Stimulated activated CD8-positive, alpha-beta memory T cell treated with anti-CD3 and anti-CD28 coated beads, Interleukin-4, amount 100 ng/mL, for 24 hours (primary cell): Measurements from ENCODE around the gene RPL23.

Source experiments
- DNase-seq: peaks from one replicate; pipeline ENCODE4 v3.0.0-alpha.2; 2020; ENCODE audit warnings: low read depth

Gene RPL23

GRCh38 chr17:38853292-38854219, at the start of gene RPL23:
RPL23 (minus strand) TSS chr17:38853721; CDS start chr17:38853710, 11 bp downstream.
- DNase-seq = peak; percentile 85

DNA sequence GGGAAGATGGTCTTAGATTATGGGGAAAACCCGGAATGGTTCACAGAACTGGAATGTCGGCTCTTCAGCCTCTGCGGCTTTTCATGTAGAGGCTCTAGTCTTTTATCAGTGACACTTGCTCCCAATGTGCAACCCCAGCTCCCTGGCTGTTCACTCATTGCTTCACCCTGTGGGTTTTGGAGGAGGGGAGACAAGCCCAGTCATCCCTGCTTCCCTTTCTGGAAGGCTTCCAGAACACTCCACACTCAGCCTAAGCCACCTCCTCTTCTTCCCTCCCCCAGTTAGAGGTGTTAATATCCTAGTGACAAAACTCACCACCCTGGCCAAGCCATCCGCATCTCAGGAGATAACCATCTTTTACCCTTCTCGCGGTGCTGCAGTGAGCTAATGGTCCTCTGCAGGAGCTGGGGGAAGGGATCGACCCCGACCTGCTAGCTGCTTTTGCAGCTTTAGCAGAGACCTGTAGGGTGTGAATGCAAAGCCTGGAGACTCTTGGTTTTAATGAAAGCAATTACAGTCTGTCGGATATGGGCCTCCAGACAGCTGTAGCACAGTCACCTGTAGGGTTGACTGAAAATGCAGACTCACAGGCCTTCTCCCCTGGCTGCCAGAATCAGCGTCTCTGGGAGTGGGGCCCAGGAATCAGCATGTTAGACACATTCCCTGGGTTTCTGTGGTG, 47.6 kb upstream of the RPL23 start:
- DNase-seq = peak; percentile 26

GRCh38 chr17:38899421-38899820, 45.9 kb upstream of the RPL23 start:
- no peak for DNase-seq

DNA sequence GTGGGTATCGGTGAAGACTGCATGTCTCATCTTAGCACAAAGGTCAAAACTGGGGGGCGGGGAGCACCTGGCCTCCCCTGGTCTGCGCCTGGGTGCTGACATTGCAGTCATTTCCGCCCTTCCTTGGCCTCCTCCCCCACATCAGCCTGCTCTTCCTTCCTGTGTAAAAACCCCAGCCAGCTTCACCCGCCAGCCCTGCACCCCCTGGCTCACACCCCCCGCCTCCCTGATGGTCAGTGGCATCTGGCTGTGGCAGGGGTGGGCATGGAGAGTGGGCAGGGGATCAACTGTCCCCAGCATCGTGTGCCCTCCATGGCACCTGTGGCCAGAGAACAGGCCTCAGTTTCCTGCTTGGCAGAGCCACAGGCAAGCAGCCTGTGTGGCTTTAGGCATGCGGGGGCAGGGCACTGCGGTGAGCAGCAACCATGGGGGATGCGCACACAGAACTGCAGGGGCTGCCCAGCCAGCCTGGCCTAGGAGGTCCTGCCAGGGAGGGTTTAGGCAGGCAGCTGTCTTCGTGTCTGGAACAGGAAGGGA, 45.4 kb upstream of the RPL23 start:
- peak; percentile 87 for DNase-seq

GRCh38 chr17:38898291-38898679, 44.8 kb upstream of the RPL23 start:
- no peak for DNase-seq

DNA sequence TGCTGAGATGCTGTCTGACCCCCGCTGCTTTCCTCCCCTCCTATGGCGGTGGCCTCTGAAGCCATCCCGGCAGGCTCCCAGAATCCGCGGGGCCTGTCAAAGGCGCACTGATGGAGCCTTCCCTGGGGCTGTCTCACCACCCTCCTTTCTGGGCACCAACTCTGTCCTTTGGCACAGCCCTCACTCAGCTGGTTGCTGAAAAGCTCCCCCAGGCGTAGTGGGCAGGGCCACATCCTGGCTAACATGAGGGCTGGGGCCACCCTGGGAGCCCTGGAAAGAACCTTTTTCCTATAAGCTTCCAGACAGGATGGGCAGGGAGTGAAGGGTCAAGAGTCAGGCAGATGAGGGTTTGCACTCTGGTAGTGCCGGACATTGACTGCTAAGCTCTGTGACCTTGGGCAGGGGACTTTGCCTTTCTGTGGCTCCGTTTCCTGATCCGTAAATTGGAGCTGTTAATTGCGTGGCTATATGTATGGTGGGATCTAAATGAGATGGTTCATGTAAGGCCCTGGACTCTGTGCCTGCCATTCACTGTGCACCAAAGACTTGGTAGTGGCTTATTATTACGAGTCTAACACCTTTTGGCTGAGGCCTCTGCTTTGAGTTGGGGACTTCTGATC, 44.3 kb upstream of the RPL23 start:
- no peak for DNase-seq

GRCh38 chr17:38897176-38897575, 43.7 kb upstream of the RPL23 start:
- DNase-seq = no peak

GRCh38 chr17:38896346-38896954, 42.9 kb upstream of the RPL23 start:
- DNase-seq = no peak

DNA sequence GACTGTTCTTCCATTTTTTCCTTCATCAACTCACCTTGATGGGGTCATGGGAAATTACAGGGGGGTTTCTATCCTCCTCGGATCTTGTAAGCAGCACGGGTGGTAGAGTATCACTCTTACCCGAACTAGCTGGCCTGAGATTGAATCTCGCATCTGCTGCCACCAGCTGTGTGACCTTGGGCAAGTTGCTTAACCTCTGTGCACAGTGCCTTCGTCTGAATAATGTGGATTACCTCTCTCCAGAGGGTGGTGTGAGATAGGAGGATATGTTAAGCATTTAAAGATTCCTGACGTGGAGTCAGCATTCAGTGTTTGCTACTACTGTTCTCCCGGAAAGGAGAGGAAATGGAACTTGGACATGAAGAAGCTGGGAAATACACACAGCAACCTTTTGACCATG, 40.8 kb upstream of the RPL23 start:
- no peak for DNase-seq

- peak; percentile 48 for DNase-seq
Measured at GRCh38 chr17:38893607-38894006, 40.1 kb upstream of the RPL23 start.

DNA sequence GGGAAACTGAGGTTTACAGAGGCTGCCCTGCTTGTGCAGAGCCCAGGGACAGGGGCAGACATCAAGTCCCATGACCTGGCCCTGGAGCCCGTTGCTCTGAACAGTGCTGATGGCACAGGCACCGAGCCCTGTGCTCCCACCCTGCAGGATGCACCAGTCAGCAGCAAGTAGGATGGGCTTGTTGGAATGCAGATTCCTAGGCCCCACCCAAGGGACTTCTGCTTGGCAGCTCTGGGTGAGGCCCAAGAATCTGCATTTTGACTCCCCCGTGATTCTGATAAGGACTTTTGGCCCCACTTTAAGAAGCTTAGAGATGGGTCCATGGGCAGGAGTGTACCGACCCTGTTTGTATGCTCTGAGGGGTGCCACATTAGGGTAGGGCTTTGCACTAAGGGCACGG, 39.6 kb upstream of the RPL23 start:
- DNase-seq = no peak

DNA sequence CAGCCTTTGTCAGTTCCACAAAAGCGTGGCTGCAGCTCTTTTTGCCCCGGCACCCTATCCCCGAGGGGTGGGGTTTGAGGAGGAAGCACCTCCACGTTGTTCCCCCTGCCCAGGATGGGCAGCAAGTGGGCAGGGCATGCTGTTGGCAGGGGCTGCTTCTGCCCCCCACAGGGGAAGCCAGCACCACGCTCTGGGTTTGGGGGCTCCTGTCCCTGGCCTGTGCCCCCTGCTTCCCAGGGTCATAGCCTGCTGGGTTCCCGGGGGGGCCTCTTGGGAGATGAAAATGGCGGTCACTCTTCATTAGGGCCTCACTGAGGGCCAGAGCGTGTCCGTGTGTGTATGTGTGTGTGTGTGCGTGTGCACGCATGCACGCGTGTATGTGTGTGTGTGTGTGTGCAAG, 39.1 kb upstream of the RPL23 start:
- DNase-seq = no peak

DNA sequence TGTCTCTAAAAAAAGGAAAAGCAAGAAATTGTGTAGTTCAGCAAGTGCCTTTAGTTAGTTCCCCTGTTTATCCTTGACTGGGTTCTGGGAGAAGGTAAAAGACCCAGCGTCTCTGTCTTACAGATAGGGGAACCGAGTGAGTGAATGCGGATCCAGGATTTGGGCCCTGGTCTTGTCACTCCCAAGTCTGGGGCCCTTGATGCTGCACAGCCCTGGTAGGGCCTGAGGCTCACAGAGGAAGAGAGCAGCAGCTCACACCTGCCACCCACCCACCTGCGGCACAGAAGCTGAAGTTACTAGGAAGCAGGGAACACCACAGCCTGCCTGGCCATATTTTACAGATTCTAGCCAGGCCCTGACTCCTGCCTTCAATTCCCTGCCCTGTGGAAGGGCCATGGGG, 38.6 kb upstream of the RPL23 start:
- DNase-seq = no peak

DNA sequence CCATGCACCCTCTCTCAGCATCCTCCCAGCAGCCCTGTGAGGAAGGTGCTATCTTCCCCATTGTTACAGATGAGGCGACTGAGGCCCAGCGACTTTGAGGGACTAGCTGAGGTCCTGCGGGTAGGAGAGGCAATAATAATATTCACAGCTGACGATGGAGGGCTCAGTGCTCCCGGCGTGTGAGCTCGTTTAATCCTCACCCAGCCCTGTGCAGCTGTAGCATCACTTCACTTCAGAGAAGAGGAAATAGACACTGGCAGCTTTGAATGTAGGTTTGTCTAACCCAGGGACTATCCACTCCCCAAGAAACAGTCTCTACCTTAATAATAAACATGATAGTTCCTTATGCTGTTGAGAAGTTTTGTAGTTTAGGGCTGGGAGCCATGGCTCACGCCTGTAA, 37.9 kb upstream of the RPL23 start:
- DNase-seq = no peak

DNA sequence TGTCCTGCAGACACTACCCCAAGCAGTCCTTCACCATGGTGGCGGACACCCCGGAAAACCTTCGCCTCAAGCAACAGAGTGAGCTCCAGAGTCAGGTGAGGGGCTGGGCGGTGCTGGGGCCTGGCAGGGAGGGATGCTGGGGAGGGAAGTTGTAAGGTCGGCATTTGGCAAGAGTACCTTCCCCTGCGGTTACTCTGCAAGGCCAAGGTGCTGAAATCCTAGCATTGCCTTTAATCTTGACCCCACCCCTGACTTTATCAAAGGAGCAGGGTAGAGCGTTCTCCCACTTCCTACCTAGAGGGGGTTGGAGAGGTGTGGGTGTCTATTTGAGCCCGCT, 36.9 kb upstream of the RPL23 start:
- DNase-seq = no peak

- DNase-seq = no peak
Measured at GRCh38 chr17:38889745-38890409, 36.4 kb upstream of the RPL23 start.

GRCh38 chr17:38888842-38889241, 35.3 kb upstream of the RPL23 start:
- DNase-seq = no peak

DNA sequence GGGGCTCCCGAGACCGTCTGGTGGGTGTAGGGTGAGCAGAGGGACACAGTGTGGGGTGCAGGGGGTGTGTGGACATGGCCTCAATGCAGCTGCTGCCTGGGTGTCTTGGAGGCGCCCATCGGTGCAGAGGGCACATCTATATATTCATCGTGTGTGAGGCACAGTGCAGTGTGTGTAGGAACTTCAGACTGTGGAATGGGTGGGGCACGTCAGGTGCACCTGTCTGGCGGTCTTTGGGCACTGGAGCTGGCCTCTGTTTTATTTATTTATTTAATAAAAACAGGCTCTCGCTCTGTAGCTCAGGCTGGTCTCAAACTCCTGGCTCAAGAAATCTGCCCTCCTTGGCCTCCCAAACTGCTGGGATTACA, 33.1 kb upstream of the RPL23 start:
- DNase-seq = no peak

DNA sequence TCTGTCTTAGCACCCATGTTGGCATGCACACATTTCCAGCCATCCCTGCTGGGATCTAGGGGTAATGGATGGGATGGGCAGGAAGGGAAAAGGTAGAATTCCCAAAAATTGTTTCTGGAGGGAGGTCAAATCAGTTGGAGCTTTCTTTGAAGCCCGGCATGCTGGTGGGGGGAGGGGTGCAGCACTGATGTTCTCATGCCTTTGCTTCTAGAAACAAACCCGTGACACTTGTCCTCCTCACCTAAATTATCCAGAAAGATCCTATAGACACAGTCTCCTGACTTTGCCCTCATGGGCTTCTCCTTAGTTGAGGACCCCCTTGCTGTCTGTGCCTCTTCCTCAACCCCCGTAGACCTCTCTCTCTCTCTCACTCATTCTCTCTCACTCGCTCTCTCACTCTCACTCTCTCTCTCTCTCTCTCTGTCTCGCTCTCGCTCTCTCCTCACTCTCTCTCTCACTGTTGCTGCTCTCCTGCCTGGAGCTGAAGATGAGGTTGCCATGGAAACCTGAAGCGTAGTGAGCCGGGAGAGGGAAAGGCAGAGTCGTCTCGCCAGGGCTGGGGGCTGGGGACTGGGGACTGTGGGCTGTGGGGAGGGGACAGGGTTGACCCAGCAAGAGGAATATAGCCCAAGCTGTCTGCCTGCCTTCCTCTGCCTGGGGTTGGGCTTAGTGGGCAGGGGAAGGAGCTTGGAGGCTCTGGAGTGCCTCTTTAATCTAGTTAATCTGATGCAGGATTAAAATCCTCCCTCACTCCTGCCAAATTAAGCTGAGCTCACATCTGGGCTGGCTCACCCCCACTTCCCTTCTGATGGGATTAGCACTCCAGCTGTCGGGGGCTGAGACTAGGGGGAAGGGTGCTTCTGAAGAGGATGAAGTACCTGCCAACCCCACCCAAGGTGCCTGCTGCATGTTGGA, 32.5 kb upstream of the RPL23 start:
- DNase-seq = no peak

DNA sequence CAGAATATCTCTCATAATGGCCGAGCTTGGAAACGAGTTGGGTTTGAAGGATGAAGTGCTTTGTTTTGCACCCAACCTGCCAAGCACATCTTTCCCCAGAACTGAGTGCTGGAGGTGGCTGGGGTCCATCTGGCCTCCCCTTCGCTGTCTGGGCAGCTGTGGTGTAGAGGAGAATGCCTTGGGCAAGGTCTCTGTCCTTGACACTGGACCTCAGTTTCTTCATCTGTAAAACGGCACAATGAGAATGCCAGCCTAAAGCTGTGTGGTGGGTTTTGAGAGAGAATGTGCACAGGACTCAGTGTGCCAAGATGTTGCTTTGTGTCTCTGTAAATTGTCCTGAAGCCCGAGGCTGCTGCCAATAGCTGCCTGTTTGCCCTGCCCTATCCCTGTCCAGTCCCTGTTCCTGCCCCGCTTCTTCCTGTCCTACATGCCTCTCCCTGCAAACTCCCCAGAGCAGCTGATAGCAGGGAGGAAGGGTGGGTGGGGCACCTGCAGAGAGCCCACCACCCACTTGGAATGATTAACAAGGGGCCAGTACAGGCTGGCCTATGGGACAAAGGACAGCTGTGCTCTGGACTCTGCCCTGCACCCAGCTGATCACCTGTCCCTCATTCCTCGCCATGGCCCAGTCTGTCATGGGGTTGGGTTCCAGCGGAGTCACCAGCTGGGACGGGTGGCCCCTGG, 31.7 kb upstream of the RPL23 start:
- DNase-seq = no peak
